SHP77 (cell line): ENCODE results near the gene CARMIL1.
"Not testable (repeated sequence)": the region's sequence is repeated elsewhere in the genome, so short reads cannot be mapped to it uniquely, and the experiment has no call there.

ENCODE experiments used
- DNase-seq, 2 experiments: peaks; one replicate each; lab custom pipeline; 2025; lab: John Stamatoyannopoulos, UW

The CARMIL1 gene

DNA sequence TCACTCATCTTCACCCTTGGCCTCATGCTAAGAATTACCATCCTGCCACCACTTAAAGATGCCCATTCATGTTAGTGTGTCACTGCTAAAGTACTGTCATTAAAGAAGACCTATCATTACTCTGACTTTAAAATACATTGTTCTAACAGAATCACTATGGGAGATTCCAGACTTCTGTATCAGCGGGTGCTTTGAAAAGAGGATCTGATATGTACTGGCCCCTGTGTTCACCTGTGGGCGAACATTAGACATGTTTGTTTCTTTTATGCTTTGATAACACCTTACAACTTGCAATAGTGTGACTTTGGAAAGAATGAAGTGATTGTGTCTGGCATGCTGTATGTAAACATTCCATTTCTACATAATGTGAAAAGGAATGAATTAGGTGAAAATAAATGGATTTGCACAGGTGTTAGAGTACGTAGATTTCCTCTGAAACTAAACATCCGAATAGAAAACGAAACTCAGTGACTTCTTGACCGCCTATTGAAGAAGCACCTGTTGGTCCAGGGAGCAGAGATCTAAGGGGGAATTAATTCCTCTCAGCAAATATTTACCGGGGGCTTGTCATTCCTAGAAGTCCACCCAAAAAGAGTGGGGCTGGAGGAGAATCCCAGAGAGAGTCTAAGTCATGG lies 132.3 kb downstream of the CARMIL1 start:
- no peak for DNase-seq

- DNase-seq = no peak
Observed at GRCh38 chr6:25413207-25413905, 134.2 kb downstream of the CARMIL1 start.

DNA sequence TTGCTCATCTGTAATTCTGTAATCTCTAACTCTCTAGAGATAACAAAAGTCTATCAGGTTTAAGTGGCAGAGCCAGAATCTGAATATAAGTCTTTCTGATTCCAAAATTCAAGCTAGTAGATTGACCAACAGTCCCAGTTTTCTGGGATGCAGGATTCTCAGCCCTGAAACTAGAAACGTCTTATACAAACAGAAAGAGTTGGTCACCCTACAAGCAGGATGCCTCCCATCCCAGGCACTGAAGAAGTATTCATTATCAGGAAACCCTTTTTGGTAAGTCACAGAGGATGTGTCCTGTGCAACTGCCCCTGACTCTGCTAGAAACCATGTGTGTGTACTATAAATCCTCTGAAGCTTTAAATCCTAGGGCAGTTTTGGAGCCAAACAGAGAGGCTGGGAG lies 135.0 kb downstream of the CARMIL1 start:
- DNase-seq = no peak

GRCh38 chr6:25414755-25415154 lies 135.6 kb downstream of the CARMIL1 start:
- no peak for DNase-seq

DNA sequence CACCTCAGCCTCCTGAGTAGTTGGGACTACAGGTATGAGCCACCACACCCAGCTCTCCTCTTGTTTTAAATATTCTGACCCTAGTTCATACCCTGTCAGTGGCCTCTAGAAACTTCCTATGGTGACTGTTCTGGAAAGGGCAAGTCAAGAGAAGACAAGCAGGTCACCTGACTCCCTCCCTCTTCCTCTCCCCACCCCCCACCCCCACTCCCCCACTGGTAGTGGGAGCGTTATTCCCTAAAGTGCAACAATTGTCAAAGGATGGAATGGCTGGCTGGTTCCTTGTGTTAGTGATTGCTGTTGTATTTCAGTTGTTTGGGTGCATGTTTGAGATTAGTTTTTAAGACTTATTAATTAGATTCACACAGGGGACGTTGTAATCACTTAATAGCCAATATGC lies 136.1 kb downstream of the CARMIL1 start:
- DNase-seq = no peak

DNA sequence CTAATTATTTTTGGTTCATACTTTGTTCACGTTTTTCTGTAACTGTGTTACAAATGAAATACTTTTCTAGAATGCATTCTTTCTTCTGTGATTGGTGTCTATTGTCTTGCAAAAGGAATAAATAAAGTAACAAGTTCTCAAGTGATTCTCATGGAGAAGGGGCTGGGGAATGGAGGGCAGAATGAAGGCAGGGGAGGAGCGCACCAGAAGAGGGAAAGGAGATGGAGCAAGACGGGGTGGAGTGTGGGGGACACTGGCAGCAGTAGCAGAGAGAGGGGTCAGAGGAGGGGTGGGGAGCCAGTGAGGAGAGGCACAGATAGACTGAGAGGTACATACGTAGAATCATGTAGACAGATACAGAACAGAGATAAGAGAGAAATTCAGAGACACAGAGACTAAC lies 136.5 kb downstream of the CARMIL1 start:
- DNase-seq = no peak

GRCh38 chr6:25417046-25417605 lies 138.0 kb downstream of the CARMIL1 start:
- DNase-seq = no peak

DNA sequence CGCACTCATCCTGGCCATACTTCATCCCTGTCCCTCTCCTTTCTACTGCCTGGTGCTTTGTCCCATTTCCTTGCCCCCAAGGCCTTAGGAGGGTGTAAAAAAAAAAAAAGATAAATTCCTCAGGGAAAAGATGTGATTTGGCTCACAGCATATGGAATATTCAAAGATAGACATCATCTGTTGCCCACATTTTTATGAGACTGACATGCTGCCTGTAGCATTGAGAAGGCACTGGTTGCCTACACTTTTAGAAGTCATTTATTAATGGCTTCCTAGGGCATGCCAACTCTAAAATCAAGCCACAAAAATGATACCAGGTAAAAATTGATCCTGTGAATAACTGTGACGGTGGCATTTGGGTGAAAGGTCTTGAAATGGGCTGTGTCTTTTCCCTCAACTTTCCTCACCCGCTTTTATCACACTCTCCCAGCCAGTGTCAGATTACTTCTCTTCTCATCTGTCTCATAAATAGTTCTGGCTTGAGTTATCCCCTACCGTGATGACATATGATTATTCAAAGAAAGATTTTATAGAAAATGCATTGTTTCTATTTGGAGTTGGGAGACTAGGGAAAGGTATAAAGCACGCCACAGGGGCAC lies 139.4 kb downstream of the CARMIL1 start:
- no peak for DNase-seq

GRCh38 chr6:25419879-25420278 lies 140.7 kb downstream of the CARMIL1 start:
- no peak for DNase-seq

- no peak for DNase-seq
Observed at GRCh38 chr6:25423358-25423757, 144.2 kb downstream of the CARMIL1 start.

DNA sequence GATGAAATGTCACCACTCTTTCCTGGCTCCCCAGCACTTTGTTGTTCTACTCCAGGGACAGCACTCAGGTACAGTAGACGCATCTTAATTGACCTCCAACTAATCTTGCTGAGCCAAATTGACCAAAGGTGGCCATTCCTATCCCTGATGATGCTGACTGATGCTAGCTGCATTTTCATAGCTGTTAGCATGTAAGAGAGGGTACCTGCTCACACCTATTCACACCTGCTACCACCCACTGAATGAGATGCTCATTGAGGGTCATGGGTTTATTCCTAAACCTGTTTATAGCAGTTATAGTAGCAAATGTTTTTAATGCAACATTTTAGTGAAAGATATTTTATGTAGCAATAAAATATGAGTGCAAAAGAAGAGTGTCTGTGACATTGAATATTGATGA lies 145.1 kb downstream of the CARMIL1 start:
- DNase-seq = no peak

DNA sequence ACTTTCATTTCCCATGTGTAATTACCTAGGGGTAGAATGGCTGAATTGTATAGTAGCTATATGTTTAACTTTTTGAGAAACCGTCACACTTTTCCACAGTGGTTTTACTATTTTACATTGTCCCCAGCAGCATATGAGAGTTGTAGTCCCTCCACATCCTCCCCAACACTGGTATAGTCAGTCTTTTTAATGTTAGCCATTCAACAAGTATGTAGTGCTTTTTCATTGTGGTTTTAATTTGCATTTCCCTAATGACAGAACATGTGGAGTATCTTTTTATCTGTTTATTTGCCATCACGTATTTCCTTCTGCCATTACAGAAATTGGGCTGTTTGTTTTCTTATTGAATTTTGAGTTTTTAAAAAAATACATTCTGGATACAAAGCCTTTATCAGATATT lies 148.4 kb downstream of the CARMIL1 start:
- no peak for DNase-seq

GRCh38 chr6:25428758-25429317 lies 149.7 kb downstream of the CARMIL1 start:
- DNase-seq = no peak

DNA sequence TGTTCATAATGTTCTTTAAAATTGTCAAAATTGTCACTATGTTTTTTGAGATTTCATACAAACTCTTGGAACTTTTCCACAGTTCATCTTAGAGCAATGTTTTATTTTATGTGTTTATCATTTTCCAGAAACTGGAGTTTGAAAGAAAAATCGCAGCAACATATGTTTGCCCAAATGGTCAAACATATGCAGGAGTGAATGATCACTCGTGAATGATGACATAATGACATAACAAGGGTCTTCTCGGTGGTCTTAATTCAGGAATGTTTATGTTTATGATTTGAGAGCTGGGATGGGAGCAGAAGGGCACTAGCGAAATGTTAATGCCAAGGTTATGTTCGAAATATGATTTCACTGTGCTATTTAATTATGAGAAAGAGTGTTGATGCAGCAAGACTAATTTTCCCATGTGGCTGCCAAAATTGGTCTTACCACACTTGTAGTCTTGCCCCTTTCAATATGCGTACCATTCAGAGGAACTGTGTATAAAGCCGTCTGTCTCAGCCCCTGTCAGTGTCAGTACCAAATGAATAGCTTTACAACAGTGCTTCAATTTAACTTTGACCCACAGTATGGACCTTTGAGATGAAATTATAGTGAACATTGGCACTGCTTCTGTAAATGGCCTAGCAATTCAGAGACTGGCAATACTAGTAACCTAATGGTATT lies 152.3 kb downstream of the CARMIL1 start:
- DNase-seq = no peak

DNA sequence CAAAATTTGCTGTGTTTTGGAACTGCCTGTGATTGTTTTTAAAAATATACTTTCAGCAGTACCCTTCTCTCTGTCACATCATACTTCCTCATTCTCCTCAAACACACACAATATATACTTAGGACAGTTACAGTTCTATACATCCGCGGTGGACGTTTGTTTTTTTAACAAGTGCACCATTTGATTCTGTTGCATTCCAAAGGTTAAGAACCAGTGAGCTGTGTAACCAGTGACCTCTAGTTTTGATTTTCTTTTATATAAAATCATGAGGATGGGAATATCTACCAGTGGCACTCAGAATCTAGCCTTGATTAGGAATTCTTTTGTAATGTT lies 152.8 kb downstream of the CARMIL1 start:
- DNase-seq = no peak

- DNase-seq = no peak
Observed at GRCh38 chr6:25434921-25435320, 155.7 kb downstream of the CARMIL1 start.

GRCh38 chr6:25435416-25435985 lies 156.3 kb downstream of the CARMIL1 start:
- DNase-seq = no peak

GRCh38 chr6:25436760-25437159 lies 157.6 kb downstream of the CARMIL1 start:
- no peak for DNase-seq

GRCh38 chr6:25439368-25439767 lies 160.2 kb downstream of the CARMIL1 start:
- DNase-seq = no peak

- no peak for DNase-seq
Observed at GRCh38 chr6:25441663-25442270, 162.6 kb downstream of the CARMIL1 start.

DNA sequence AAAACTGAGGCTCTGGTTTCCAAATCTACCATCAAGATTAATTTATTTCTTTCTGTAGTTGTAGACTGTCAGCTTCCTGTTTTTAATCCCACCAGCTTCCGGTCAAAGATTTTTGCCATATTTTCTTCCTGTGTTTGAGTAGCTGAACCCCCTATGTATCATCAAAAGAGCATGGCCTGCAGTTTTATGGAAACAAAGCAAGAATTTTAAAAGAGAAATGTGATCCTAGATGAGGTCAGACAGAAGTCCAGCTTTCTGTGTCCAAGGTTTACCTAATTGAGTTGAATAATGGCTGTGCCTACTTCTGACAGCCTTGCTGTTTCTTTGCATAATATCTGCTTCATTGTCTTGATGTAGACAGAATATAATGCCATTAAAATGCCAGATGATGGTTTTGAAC lies 163.7 kb downstream of the CARMIL1 start:
- DNase-seq = no peak

DNA sequence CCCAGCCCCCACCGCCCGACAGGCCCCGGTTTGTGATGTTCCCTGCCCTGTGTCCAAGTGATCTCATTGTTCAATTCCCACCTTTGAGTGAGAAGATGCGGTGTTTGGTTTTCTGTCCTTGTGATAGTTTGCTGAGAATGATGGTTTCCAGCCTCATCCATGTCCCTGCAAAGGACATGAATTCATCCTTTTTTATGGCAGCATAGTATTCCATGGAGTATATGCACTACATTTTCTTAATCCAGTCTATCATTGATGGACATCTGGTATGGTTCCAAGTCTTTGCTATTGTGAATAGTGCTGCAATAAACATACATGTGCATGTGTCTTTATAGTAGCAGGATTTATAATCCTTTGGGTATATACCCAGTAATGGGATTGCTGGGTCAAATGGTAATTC lies 165.3 kb downstream of the CARMIL1 start:
- DNase-seq = not testable (repeated sequence)
